ENCODE results near the gene BPIFA3. TPM values are rescaled to one million over a fixed set of nuclear protein-coding genes. Genes with fewer than 3 reads are reported as not detected.

Gene BPIFA3
- total RNA-seq, 1 experiment from 2014 or later: not detected

- peak; percentile 12 for DNase-seq (ENCODE audit: low read depth)
Observed at GRCh38 chr20:33211817-33212424, 5.2 kb upstream of the BPIFA3 start.

- no peak for DNase-seq (ENCODE audit: low read depth)
Observed at GRCh38 chr20:33224399-33224798, 7.2 kb downstream of the BPIFA3 start.

GRCh38 chr20:33229843-33230242, 12.7 kb downstream of the BPIFA3 start:
- no peak for DNase-seq (ENCODE audit: low read depth)

GRCh38 chr20:33231237-33231636, 14.1 kb downstream of the BPIFA3 start:
- DNase-seq (ENCODE audit: low read depth): no peak

- no peak for DNase-seq (ENCODE audit: low read depth)
Observed at GRCh38 chr20:33232486-33233072, 15.4 kb downstream of the BPIFA3 start.

- DNase-seq (ENCODE audit: low read depth): no peak
Observed at GRCh38 chr20:33233129-33233774, 16.1 kb downstream of the BPIFA3 start.

- no peak for DNase-seq (ENCODE audit: low read depth)
Observed at GRCh38 chr20:33234050-33234449, 16.9 kb downstream of the BPIFA3 start.

GRCh38 chr20:33235696-33236095, 18.5 kb downstream of the BPIFA3 start, which contains the start of gene BPIFA1:
BPIFA1 (plus strand) TSS chr20:33235996; CDS start chr20:33237712, 1,716 bp downstream.
- DNase-seq (ENCODE audit: low read depth): no peak

GRCh38 chr20:33236351-33236750, 19.2 kb downstream of the BPIFA3 start:
- no peak for DNase-seq (ENCODE audit: low read depth)

- DNase-seq (ENCODE audit: low read depth): no peak
Observed at GRCh38 chr20:33237989-33238388, 20.8 kb downstream of the BPIFA3 start.

GRCh38 chr20:33239418-33239817, 22.3 kb downstream of the BPIFA3 start:
- DNase-seq (ENCODE audit: low read depth): no peak

GRCh38 chr20:33239979-33240736, 23.0 kb downstream of the BPIFA3 start:
- DNase-seq (ENCODE audit: low read depth): no peak

GRCh38 chr20:33240923-33241322, 23.8 kb downstream of the BPIFA3 start:
- DNase-seq (ENCODE audit: low read depth): no peak

GRCh38 chr20:33242319-33243100, 25.4 kb downstream of the BPIFA3 start:
- no peak for DNase-seq (ENCODE audit: low read depth)

GRCh38 chr20:33246077-33246476, 28.9 kb downstream of the BPIFA3 start:
- DNase-seq (ENCODE audit: low read depth): no peak

GRCh38 chr20:33249456-33249855, 32.3 kb downstream of the BPIFA3 start:
- no peak for DNase-seq (ENCODE audit: low read depth)

GRCh38 chr20:33250666-33251065, 33.5 kb downstream of the BPIFA3 start:
- peak; percentile 43 for DNase-seq (ENCODE audit: low read depth)

GRCh38 chr20:33251496-33251895, 34.3 kb downstream of the BPIFA3 start:
- no peak for DNase-seq (ENCODE audit: low read depth)

GRCh38 chr20:33252460-33252859, 35.3 kb downstream of the BPIFA3 start:
- DNase-seq (ENCODE audit: low read depth): no peak

- DNase-seq (ENCODE audit: low read depth): no peak
Observed at GRCh38 chr20:33255005-33255404, 37.9 kb downstream of the BPIFA3 start.

- no peak for DNase-seq (ENCODE audit: low read depth)
Observed at GRCh38 chr20:33257237-33257636, 40.1 kb downstream of the BPIFA3 start.

All from LHCN-M2 (cell line).